VCaP (cell line): ENCODE data around the gene GPR139.
A peak's percentile ranks its signal among the peaks of the same experiment; 100 is the strongest.

Experiments used
- H3K27ac ChIP-seq: fragments of 450-650 bp; 2 replicates; pipeline ENCODE4 v1.5.1; 2017
- CTCF ChIP-seq: fragments of 450-650 bp; conservative IDR thresholded peaks from 2 replicates; pipeline ENCODE4 v1.5.1; 2017; ENCODE audit warnings: mild to moderate bottlenecking, moderate library complexity

Gene GPR139

GRCh38 chr16:20004931-20005330, 68.8 kb downstream of the GPR139 start:
- no peak for TF ChIP-seq CTCF
- H3K27ac ChIP-seq = no peak overlapping the region

- TF ChIP-seq CTCF = no peak
- H3K27ac ChIP-seq = no peak overlapping the region
These were observed 70.8 kb downstream of the GPR139 start for GRCh38 chr16:20002936-20003335.

GRCh38 chr16:20001856-20002707, 71.6 kb downstream of the GPR139 start:
- no peak overlapping the region for H3K27ac ChIP-seq
- no peak for TF ChIP-seq CTCF

- H3K27ac ChIP-seq = no peak overlapping the region
- TF ChIP-seq CTCF = no peak
These were observed 76.0 kb downstream of the GPR139 start for GRCh38 chr16:19997734-19998133.

- H3K27ac ChIP-seq = no peak overlapping the region
- TF ChIP-seq CTCF = no peak
These were observed 76.4 kb downstream of the GPR139 start for GRCh38 chr16:19997264-19997663.

GRCh38 chr16:19994466-19995170, 79.1 kb downstream of the GPR139 start:
- TF ChIP-seq CTCF = no peak
- H3K27ac ChIP-seq = no peak overlapping the region

- H3K27ac ChIP-seq = no peak overlapping the region
- peak; percentile 22; the same call in 1 of the 2 replicates for TF ChIP-seq CTCF
These were observed 82.1 kb downstream of the GPR139 start for GRCh38 chr16:19991614-19992013.
